ENCODE data around the gene PACSIN1.

Gene PACSIN1

GRCh38 chr6:34516391-34517324 lies 50.8 kb downstream of the PACSIN1 start:
- no peak overlapping the region for H3K27ac ChIP-seq (ENCODE audit: low read length, poor library complexity, severe bottlenecking)
- no peak overlapping the region for H3K18ac ChIP-seq (ENCODE audit: low read depth in 1 of 2, low read length in 2 of 2)
- no peak overlapping the region for H4K91ac ChIP-seq (ENCODE audit: low read length)
- no peak overlapping the region for H2BK15ac ChIP-seq (ENCODE audit: low read depth, poor library complexity, severe bottlenecking)
- no peaks in the 10 kb centered on the region for H3K79me1 ChIP-seq (replicated peaks; ENCODE audit: low read length, poor library complexity, severe bottlenecking)
- no peak overlapping the region for H2BK120ac ChIP-seq (ENCODE audit: low read depth, low read length)
- no peak overlapping the region for H3K4me3 ChIP-seq (ENCODE audit: insufficient read depth in 1 of 2, low read depth in 1 of 2, low read length in 2 of 2)
- H4K8ac ChIP-seq (ENCODE audit: low read length): no peak overlapping the region
- no peaks in the 10 kb centered on the region for H3K9me3 ChIP-seq (ENCODE audit: control insufficient read depth, low read length)
- H2BK12ac ChIP-seq (ENCODE audit: low read length in 2 of 2): no peak overlapping the region
- H3K9ac ChIP-seq (ENCODE audit: low read length): no peak overlapping the region
- H3K36me3 ChIP-seq (ENCODE audit: control insufficient read depth in 1 of 2, insufficient read depth in 2 of 2, low read depth in 1 of 2, low read length in 2 of 2): peaks cover 0 to 4% of the 10 kb centered on the region in 2 experiments
- no peak overlapping the region for H3K14ac ChIP-seq (ENCODE audit: low read length in 2 of 2)
- no peak overlapping the region for H2BK5ac ChIP-seq (ENCODE audit: low read depth, low read length, poor library complexity, severe bottlenecking)
- no peak overlapping the region for H3K4ac ChIP-seq (ENCODE audit: low read depth in 1 of 2, low read length in 2 of 2)
- no peak overlapping the region for H3K4me2 ChIP-seq (ENCODE audit: low read length, poor library complexity, severe bottlenecking)
- no peak overlapping the region for H3K23ac ChIP-seq (ENCODE audit: low read length in 2 of 2)
- H3K27me3 ChIP-seq (ENCODE audit: control insufficient read depth in 1 of 2, insufficient read depth in 1 of 2, low read length in 2 of 2): peaks cover 66 to 76% of the 10 kb centered on the region in 2 experiments
- no peak overlapping the region for H2AFZ ChIP-seq (ENCODE audit: low read depth, low read length)
- WGBS: 83% methylated on average over 20 of the region's 22 CpGs
- H3K4me1 ChIP-seq (ENCODE audit: control insufficient read depth, insufficient read depth, low read depth, low read length): peaks cover 8% of the 10 kb centered on the region
- H2AK5ac ChIP-seq (ENCODE audit: low read length, severe bottlenecking): no peak overlapping the region
- DNase-seq: no peak

GRCh38 chr6:34517461-34517881 lies 51.6 kb downstream of the PACSIN1 start:
- peaks cover 62 to 81% of the 10 kb centered on the region in 2 experiments for H3K27me3 ChIP-seq (ENCODE audit: control insufficient read depth in 1 of 2, insufficient read depth in 1 of 2, low read length in 2 of 2)
- no peak overlapping the region for H4K91ac ChIP-seq (ENCODE audit: low read length)
- 60% methylated on average over 4 of the region's 4 CpGs for WGBS
- no peak overlapping the region for H2AK5ac ChIP-seq (ENCODE audit: low read length, severe bottlenecking)
- H2BK120ac ChIP-seq (ENCODE audit: low read depth, low read length): no peak overlapping the region
- peaks cover 0 to 4% of the 10 kb centered on the region in 2 experiments for H3K36me3 ChIP-seq (ENCODE audit: control insufficient read depth in 1 of 2, insufficient read depth in 2 of 2, low read depth in 1 of 2, low read length in 2 of 2)
- no peak overlapping the region for H3K9ac ChIP-seq (ENCODE audit: low read length)
- no peak overlapping the region for H3K4me3 ChIP-seq (ENCODE audit: insufficient read depth in 1 of 2, low read depth in 1 of 2, low read length in 2 of 2)
- no peak overlapping the region for H3K4me2 ChIP-seq (ENCODE audit: low read length, poor library complexity, severe bottlenecking)
- no peaks in the 10 kb centered on the region for H3K9me3 ChIP-seq (ENCODE audit: control insufficient read depth, low read length)
- peaks cover 8% of the 10 kb centered on the region for H3K4me1 ChIP-seq (ENCODE audit: control insufficient read depth, insufficient read depth, low read depth, low read length)
- no peak overlapping the region for H2BK15ac ChIP-seq (ENCODE audit: low read depth, poor library complexity, severe bottlenecking)
- no peak overlapping the region for H2BK5ac ChIP-seq (ENCODE audit: low read depth, low read length, poor library complexity, severe bottlenecking)
- no peak overlapping the region for H3K23ac ChIP-seq (ENCODE audit: low read length in 2 of 2)
- no peak overlapping the region for H4K8ac ChIP-seq (ENCODE audit: low read length)
- no peak overlapping the region for H2AFZ ChIP-seq (ENCODE audit: low read depth, low read length)
- no peak overlapping the region for H2BK12ac ChIP-seq (ENCODE audit: low read length in 2 of 2)
- no peak for DNase-seq
- no peak overlapping the region for H3K4ac ChIP-seq (ENCODE audit: low read depth in 1 of 2, low read length in 2 of 2)
- H3K79me1 ChIP-seq (replicated peaks; ENCODE audit: low read length, poor library complexity, severe bottlenecking): no peaks in the 10 kb centered on the region
- H3K18ac ChIP-seq (ENCODE audit: low read depth in 1 of 2, low read length in 2 of 2): no peak overlapping the region
- H3K14ac ChIP-seq (ENCODE audit: low read length in 2 of 2): no peak overlapping the region
- no peak overlapping the region for H3K27ac ChIP-seq (ENCODE audit: low read length, poor library complexity, severe bottlenecking)

- H3K36me3 ChIP-seq (ENCODE audit: control insufficient read depth in 1 of 2, insufficient read depth in 2 of 2, low read depth in 1 of 2, low read length in 2 of 2): peaks cover 0 to 4% of the 10 kb centered on the region in 2 experiments
- no peak overlapping the region for H3K4ac ChIP-seq (ENCODE audit: low read depth in 1 of 2, low read length in 2 of 2)
- no peak overlapping the region for H2BK120ac ChIP-seq (ENCODE audit: low read depth, low read length)
- H3K27ac ChIP-seq (ENCODE audit: low read length, poor library complexity, severe bottlenecking): no peak overlapping the region
- no peak overlapping the region for H3K4me3 ChIP-seq (ENCODE audit: insufficient read depth in 1 of 2, low read depth in 1 of 2, low read length in 2 of 2)
- no peaks in the 10 kb centered on the region for H3K9me3 ChIP-seq (ENCODE audit: control insufficient read depth, low read length)
- peaks cover 57 to 85% of the 10 kb centered on the region in 2 experiments for H3K27me3 ChIP-seq (ENCODE audit: control insufficient read depth in 1 of 2, insufficient read depth in 1 of 2, low read length in 2 of 2)
- no peak overlapping the region for H3K9ac ChIP-seq (ENCODE audit: low read length)
- H2AFZ ChIP-seq (ENCODE audit: low read depth, low read length): no peak overlapping the region
- H2BK5ac ChIP-seq (ENCODE audit: low read depth, low read length, poor library complexity, severe bottlenecking): no peak overlapping the region
- no peak overlapping the region for H2BK12ac ChIP-seq (ENCODE audit: low read length in 2 of 2)
- no peak overlapping the region for H4K8ac ChIP-seq (ENCODE audit: low read length)
- H3K14ac ChIP-seq (ENCODE audit: low read length in 2 of 2): no peak overlapping the region
- H2BK15ac ChIP-seq (ENCODE audit: low read depth, poor library complexity, severe bottlenecking): no peak overlapping the region
- no peaks in the 10 kb centered on the region for H3K79me1 ChIP-seq (replicated peaks; ENCODE audit: low read length, poor library complexity, severe bottlenecking)
- peaks cover 8% of the 10 kb centered on the region for H3K4me1 ChIP-seq (ENCODE audit: control insufficient read depth, insufficient read depth, low read depth, low read length)
- 77% methylated on average over 8 of the region's 8 CpGs for WGBS
- H3K23ac ChIP-seq (ENCODE audit: low read length in 2 of 2): no peak overlapping the region
- H4K91ac ChIP-seq (ENCODE audit: low read length): no peak overlapping the region
- no peak for DNase-seq
- no peak overlapping the region for H3K18ac ChIP-seq (ENCODE audit: low read depth in 1 of 2, low read length in 2 of 2)
- H3K4me2 ChIP-seq (ENCODE audit: low read length, poor library complexity, severe bottlenecking): no peak overlapping the region
- H2AK5ac ChIP-seq (ENCODE audit: low read length, severe bottlenecking): no peak overlapping the region
Measured at GRCh38 chr6:34517966-34518365, 52.1 kb downstream of the PACSIN1 start.

GRCh38 chr6:34518669-34519365 lies 52.9 kb downstream of the PACSIN1 start:
- Histone ChIP-seq H2BK15ac (ENCODE audit: low read depth, poor library complexity, severe bottlenecking) (no peak overlapping the region), H4K8ac (ENCODE audit: low read length) (no peak overlapping the region), H3K4ac (ENCODE audit: low read depth in 1 of 2, low read length in 2 of 2) (no peak overlapping the region), H3K27me3 (ENCODE audit: control insufficient read depth in 1 of 2, insufficient read depth in 1 of 2, low read length in 2 of 2) (peaks cover 50 to 91% of the 10 kb centered on the region in 2 experiments), H2BK120ac (ENCODE audit: low read depth, low read length) (no peak overlapping the region), H3K9ac (ENCODE audit: low read length) (no peak overlapping the region), H3K23ac (ENCODE audit: low read length in 2 of 2) (no peak overlapping the region), H3K9me3 (ENCODE audit: control insufficient read depth, low read length) (no peaks in the 10 kb centered on the region), H2BK5ac (ENCODE audit: low read depth, low read length, poor library complexity, severe bottlenecking) (no peak overlapping the region), H2AK5ac (ENCODE audit: low read length, severe bottlenecking) (no peak overlapping the region), H3K18ac (ENCODE audit: low read depth in 1 of 2, low read length in 2 of 2) (no peak overlapping the region), H3K4me2 (ENCODE audit: low read length, poor library complexity, severe bottlenecking) (no peak overlapping the region), H4K91ac (ENCODE audit: low read length) (no peak overlapping the region), H3K27ac (ENCODE audit: low read length, poor library complexity, severe bottlenecking) (no peak overlapping the region), H2BK12ac (ENCODE audit: low read length in 2 of 2) (no peak overlapping the region), H3K4me1 (ENCODE audit: control insufficient read depth, insufficient read depth, low read depth, low read length) (peaks cover 8% of the 10 kb centered on the region), H3K36me3 (ENCODE audit: control insufficient read depth in 1 of 2, insufficient read depth in 2 of 2, low read depth in 1 of 2, low read length in 2 of 2) (peaks cover 0 to 4% of the 10 kb centered on the region in 2 experiments), H3K14ac (ENCODE audit: low read length in 2 of 2) (no peak overlapping the region), H2AFZ (ENCODE audit: low read depth, low read length) (no peak overlapping the region), H3K4me3 (ENCODE audit: insufficient read depth in 1 of 2, low read depth in 1 of 2, low read length in 2 of 2) (no peak overlapping the region), H3K79me1 (replicated peaks; ENCODE audit: low read length, poor library complexity, severe bottlenecking) (no peaks in the 10 kb centered on the region)
- WGBS: 74% methylated on average over 4 of the region's 4 CpGs
- DNase-seq: no peak

Measured in mesenchymal stem cell (in vitro differentiated cells and primary cell).